Panc1 (cell line): ENCODE measurements around the gene CLEC4G. TPM values are rescaled to one million over a fixed set of nuclear protein-coding genes. Genes with fewer than 3 reads are reported as not detected.

Experiments
- ATAC-seq: fragments of 200-7000 bp; cut with Tn5 transposase; 2 replicates; pipeline ENCODE4 v1.9.1; 2020; ENCODE audit warnings: mild to moderate bottlenecking, moderate library complexity
- BruUV-seq: library from RNA; stranded (reverse); fragments of 400-500 nt; replicated peaks from 2 replicates; lab custom pipeline; 2021; lab: Mats Ljungman, UMichigan
- CTCF ChIA-PET: fragments of 300-600 bp; sonication (Branson Sonifier 250); formaldehyde crosslinking; loops from one replicate; lab custom pipeline; 2022; ENCODE audit warnings: antibody characterized with exemption; lab: Charles Lee
- POLR2A ChIA-PET: fragments of 300-600 bp; sonication (Branson Sonifier 250); formaldehyde crosslinking; loops from one replicate; lab custom pipeline; 2022; ENCODE audit warnings: antibody characterized with exemption; lab: Charles Lee
- DNase-seq: peaks from one replicate; pipeline ENCODE4 v3.0.0-alpha.2; 2010; ENCODE audit warnings: low read depth, low spot score
- H3K27ac ChIP-seq: 2 replicates; pipeline ENCODE4 v1.5.1; 2011; ENCODE audit warnings: mild to moderate bottlenecking, low read length, inconsistent platforms
- H3K27me3 ChIP-seq: fragments of 200-500 bp; sonication (Bioruptor generic); 2 replicates; pipeline ENCODE4 v1.6.0; 2014; ENCODE audit warnings: low read length, inconsistent platforms; ENCODE audit not compliant: control insufficient read depth, insufficient read depth
- H3K36me3 ChIP-seq: fragments of 200-500 bp; sonication (Bioruptor generic); 2 replicates; pipeline ENCODE4 v1.5.1; 2014; ENCODE audit warnings: inconsistent platforms, mild to moderate bottlenecking, low read length, moderate library complexity; ENCODE audit not compliant: control insufficient read depth, insufficient read depth
- H3K4me1 ChIP-seq: 2 replicates; pipeline ENCODE4 v1.5.1; 2011; ENCODE audit warnings: inconsistent platforms, mild to moderate bottlenecking, low read length, moderate library complexity; ENCODE audit not compliant: control insufficient read depth, insufficient read depth
- H3K4me3 ChIP-seq, 2 experiments: 2 replicates each; pipeline ENCODE4 v1.5.1; 2011 to 2012; ENCODE audit warnings: low read depth in 2 of 2, low read length in 2 of 2, mild to moderate bottlenecking in 2 of 2, inconsistent platforms in 1 of 2, moderate library complexity in 1 of 2
- H3K9me3 ChIP-seq: fragments of 200-500 bp; sonication (Bioruptor generic); 2 replicates; pipeline ENCODE4 v1.5.1; 2014; ENCODE audit warnings: low read depth, mild to moderate bottlenecking, inconsistent platforms, low read length, moderate library complexity; ENCODE audit not compliant: control insufficient read depth, insufficient read depth
- CTCF ChIP-seq: fragments of 450-650 bp; IDR thresholded peaks from 2 replicates; pipeline ENCODE4 v1.5.1; 2017; ENCODE audit warnings: mild to moderate bottlenecking
- POLR2AphosphoS5 ChIP-seq: IDR thresholded peaks from 2 replicates; pipeline ENCODE4 v1.6.1; 2012; ENCODE audit warnings: mild to moderate bottlenecking, low read depth, low read length, moderate library complexity
- SIN3A ChIP-seq: IDR thresholded peaks from 2 replicates; pipeline ENCODE4 v1.6.1; 2012; ENCODE audit warnings: low read depth, mild to moderate bottlenecking, low read length, moderate library complexity, borderline replicate concordance; ENCODE audit not compliant: insufficient read depth
- TCF7L2 ChIP-seq: IDR thresholded peaks from 2 replicates; pipeline ENCODE4 v1.6.1; 2011; ENCODE audit warnings: mild to moderate bottlenecking, low read depth, low read length, inconsistent platforms
- in situ Hi-C: cut with HindIII; loops from 2 replicates; pipeline ENCODE4 v1.10.0; 2016; ENCODE audit warnings: low sequenced_read_pairs, low pct_unique_long_range_greater_than_20kb
- intact Hi-C: fragments of 100-400 bp; cut with micrococcal nuclease; formaldehyde crosslinking; loops from one replicate; pipeline ENCODE4 v1.10.0; 2022; ENCODE audit not compliant: unreplicated experiment
- total RNA-seq: library from RNA; stranded (reverse); gene quantifications from one replicate; pipeline ENCODE4 v1.2.1, GENCODE V29; 2021; ENCODE audit not compliant: unreplicated experiment
- TF ChIP-seq, protein P1 (sequence below), 2 experiments: IDR thresholded peaks; 2 replicates each; pipeline ENCODE4 v1.6.1; 2011 to 2012; ENCODE audit warnings: low read depth in 2 of 2, control low read depth in 1 of 2, low read length in 1 of 2, mild to moderate bottlenecking in 1 of 2, moderate library complexity in 1 of 2; ENCODE audit not compliant: insufficient read depth in 1 of 2

CLEC4G gene
- total RNA-seq, 1 experiment from 2014 or later: not detected

DNA sequence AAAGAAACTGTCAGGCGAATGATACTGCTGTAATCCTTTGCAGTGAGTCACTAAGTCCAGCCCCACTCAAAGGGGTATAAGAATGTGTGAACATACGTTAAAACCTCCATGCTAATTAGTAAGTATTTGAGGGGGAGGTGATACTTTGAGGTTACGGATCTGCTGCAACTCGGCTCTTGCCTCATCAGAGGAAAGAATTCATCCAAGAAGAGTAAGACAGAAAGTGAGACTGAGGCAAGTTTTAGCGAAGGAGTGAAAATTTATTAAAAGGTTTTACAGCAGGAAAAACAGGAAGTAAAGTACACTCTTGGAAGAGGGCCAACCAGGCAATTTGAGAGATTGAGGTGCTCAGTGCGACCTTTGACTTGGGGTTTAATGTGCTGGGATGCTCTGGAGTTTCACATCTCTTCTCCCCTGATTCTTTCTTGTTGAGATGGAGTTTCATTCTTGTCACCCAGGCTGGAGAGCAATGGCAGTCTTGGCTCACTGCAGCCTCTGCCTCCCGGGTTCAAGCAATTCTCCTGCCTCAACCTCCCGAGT is 40.9 kb upstream of the CLEC4G start:
- in situ Hi-C loops (no loop called here), intact Hi-C loops (no loop called here)
- Histone ChIP-seq H3K27me3 (no peaks in the 10 kb centered on the region), H3K27ac (no peak overlapping the region), H3K4me1 (no peaks in the 10 kb centered on the region; the same call in 1 of the 2 replicates), H3K9me3 (no peaks in the 10 kb centered on the region), H3K4me3 (no peak overlapping the region), H3K36me3 (no peaks in the 10 kb centered on the region)
- ATAC-seq (no peak), DNase-seq (no peak)
- ChIA-PET CTCF (no interaction called here), POLR2A (no interaction called here)
- no peak for TF ChIP-seq POLR2AphosphoS5
- TF ChIP-seq CTCF: no peak
- TF ChIP-seq TCF7L2: no peak
- TF ChIP-seq SIN3A: no peak
- BruUV-seq: no TSS peak

DNA sequence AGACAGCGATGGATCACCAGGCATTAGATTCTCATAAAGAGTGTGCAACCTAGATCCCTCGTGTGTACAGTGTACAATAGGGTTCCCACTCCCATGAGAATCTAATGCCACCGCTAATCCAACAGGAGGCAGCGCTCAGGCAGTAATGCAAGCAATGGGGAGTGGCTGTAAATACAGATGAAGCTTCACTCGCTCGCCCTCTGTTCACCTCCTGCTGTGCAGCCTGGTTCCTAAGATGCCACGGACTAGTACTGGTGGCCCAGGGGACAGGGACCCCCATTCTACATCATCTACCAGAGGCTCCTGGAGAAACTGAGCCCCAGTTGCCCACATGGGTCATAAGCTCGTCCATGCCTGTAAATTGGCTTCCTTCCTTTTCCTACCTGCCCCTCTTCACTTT is 39.2 kb upstream of the CLEC4G start:
- ATAC-seq (no peak), DNase-seq (no peak)
- Histone ChIP-seq H3K4me1 (no peaks in the 10 kb centered on the region; the same call in 1 of the 2 replicates), H3K27ac (no peak overlapping the region), H3K36me3 (no peaks in the 10 kb centered on the region), H3K4me3 (no peak overlapping the region), H3K27me3 (no peaks in the 10 kb centered on the region), H3K9me3 (no peaks in the 10 kb centered on the region)
- in situ Hi-C loops: no loop called here
- intact Hi-C loops: no loop called here
- ChIA-PET CTCF (interaction anchor here (0.9 kb wide), 1 partner anchor 10 kb away, joined by 3 read pairs; no protein-coding TSS in a partner anchor), POLR2A (no interaction called here)
- TF ChIP-seq SIN3A (no peak), TCF7L2 (no peak), POLR2AphosphoS5 (no peak), CTCF (no peak)
- TF ChIP-seq, protein P1, sequence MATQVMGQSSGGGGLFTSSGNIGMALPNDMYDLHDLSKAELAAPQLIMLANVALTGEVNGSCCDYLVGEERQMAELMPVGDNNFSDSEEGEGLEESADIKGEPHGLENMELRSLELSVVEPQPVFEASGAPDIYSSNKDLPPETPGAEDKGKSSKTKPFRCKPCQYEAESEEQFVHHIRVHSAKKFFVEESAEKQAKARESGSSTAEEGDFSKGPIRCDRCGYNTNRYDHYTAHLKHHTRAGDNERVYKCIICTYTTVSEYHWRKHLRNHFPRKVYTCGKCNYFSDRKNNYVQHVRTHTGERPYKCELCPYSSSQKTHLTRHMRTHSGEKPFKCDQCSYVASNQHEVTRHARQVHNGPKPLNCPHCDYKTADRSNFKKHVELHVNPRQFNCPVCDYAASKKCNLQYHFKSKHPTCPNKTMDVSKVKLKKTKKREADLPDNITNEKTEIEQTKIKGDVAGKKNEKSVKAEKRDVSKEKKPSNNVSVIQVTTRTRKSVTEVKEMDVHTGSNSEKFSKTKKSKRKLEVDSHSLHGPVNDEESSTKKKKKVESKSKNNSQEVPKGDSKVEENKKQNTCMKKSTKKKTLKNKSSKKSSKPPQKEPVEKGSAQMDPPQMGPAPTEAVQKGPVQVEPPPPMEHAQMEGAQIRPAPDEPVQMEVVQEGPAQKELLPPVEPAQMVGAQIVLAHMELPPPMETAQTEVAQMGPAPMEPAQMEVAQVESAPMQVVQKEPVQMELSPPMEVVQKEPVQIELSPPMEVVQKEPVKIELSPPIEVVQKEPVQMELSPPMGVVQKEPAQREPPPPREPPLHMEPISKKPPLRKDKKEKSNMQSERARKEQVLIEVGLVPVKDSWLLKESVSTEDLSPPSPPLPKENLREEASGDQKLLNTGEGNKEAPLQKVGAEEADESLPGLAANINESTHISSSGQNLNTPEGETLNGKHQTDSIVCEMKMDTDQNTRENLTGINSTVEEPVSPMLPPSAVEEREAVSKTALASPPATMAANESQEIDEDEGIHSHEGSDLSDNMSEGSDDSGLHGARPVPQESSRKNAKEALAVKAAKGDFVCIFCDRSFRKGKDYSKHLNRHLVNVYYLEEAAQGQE (IDR thresholded peaks at IDR 0.05; ENCODE audit: insufficient read depth in 1 of 2, low read depth in 2 of 2, low read length in 1 of 2): no peak
- BruUV-seq: no TSS peak
